Gastroesophageal sphincter (tissue), 4 donors: ENCODE measurements around the gene HLA-DMB. TPM values are rescaled to one million over a fixed set of nuclear protein-coding genes. Genes with fewer than 3 reads are reported as not detected.

ENCODE experiments used
- ATAC-seq: fragments of 150-250 bp; one replicate; pipeline ENCODE4 v1.9.1; 2016; ENCODE audit warnings: mild to moderate bottlenecking, moderate library complexity
- H3K27ac ChIP-seq, 4 donors: fragments of 200-600 bp; sonication (generic) in 3 of 4; 1 replicate in 3 of 4; 2 replicates in 1 of 4; pipeline ENCODE4 v1.5.1; 2016 to 2019
- H3K27me3 ChIP-seq: fragments of 200-600 bp; sonication (generic); one replicate; pipeline ENCODE4 v1.5.1; 2019
- H3K36me3 ChIP-seq, 2 donors: fragments of 200-600 bp; sonication (generic); one replicate each; pipeline ENCODE4 v1.5.1; 2019; ENCODE audit warnings: control low read depth in 1 of 2
- H3K4me1 ChIP-seq, 3 donors: fragments of 200-600 bp; sonication (generic); 1 replicate in 2 of 3; 2 replicates in 1 of 3; pipeline ENCODE4 v1.5.1; 2016 to 2019; ENCODE audit warnings: control low read depth in 2 of 3
- H3K4me3 ChIP-seq, 2 donors: fragments of 200-600 bp; sonication (generic); one replicate each; pipeline ENCODE4 v1.5.1; 2019; ENCODE audit warnings: mild to moderate bottlenecking in 1 of 2, moderate library complexity in 1 of 2
- H3K9me3 ChIP-seq, 3 donors: fragments of 200-600 bp; sonication (generic); one replicate each; pipeline ENCODE4 v1.5.1; 2017 to 2019; ENCODE audit warnings: control low read depth in 2 of 3
- EP300 ChIP-seq: sonication (generic); formaldehyde crosslinking; IDR thresholded peaks from one replicate; pipeline ENCODE4 v1.6.1; 2017; ENCODE audit warnings: antibody characterized with exemption, mild to moderate bottlenecking
- POLR2A ChIP-seq, 2 donors: fragments of 450-650 bp; IDR thresholded peaks; one replicate each; pipeline ENCODE4 v1.6.1; 2017; ENCODE audit warnings: antibody characterized with exemption in 2 of 2, mild to moderate bottlenecking in 2 of 2, moderate library complexity in 1 of 2
- POLR2AphosphoS5 ChIP-seq: sonication (generic); formaldehyde crosslinking; IDR thresholded peaks from one replicate; pipeline ENCODE4 v1.6.1; 2017; ENCODE audit warnings: antibody characterized with exemption
- WGBS, 2 donors: methylation state at CpG; one replicate each; pipeline ENCODE4 v1.1.5; 2018; ENCODE audit warnings: low coverage in 1 of 2; 5-methylcytosine and 5-hydroxymethylcytosine counted together
- total RNA-seq, 4 donors: library from RNA; depleted of rRNA; stranded (reverse); fragments of >200 nt; gene quantifications; one replicate each; pipeline ENCODE4 v1.1.0, GENCODE V29; 2016
- TF ChIP-seq, protein P1 (sequence below), 4 experiments: fragments of 200-600 bp in 2 of 4; fragments of 450-650 bp in 2 of 4; sonication (generic) in 1 of 4; IDR thresholded peaks; one replicate each; pipeline ENCODE4 v1.5.1; 2017 to 2019; ENCODE audit warnings: antibody characterized with exemption in 4 of 4, mild to moderate bottlenecking in 2 of 4, moderate library complexity in 2 of 4

HLA-DMB gene
- total RNA-seq, 4 donors from 2014 or later = 7.3 to 26.0 (median 11.6) TPM

DNA sequence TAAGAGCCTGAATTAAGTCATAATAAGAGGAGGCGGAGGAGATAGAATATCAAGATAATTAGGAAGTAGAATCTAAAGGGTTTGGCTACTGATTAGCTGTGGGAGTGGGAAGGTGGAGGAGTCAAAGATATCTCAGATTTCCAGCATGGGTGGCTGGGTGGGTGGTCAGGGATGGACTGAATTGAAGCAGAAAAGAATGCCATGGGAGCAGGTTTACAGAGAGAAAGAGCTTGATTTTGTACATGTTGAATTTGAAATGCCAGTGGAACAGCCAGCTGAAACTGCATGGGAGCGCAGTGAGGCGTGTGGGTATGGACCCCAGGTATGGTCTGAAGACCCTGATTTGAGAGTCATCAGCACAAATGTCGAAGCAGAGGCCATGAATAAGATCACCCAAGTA is 13.4 kb upstream of the HLA-DMB start:
- TF ChIP-seq POLR2AphosphoS5 = no peak
- no peak for TF ChIP-seq EP300
- TF ChIP-seq POLR2A (IDR thresholded peaks at IDR 0.05) = no peak
- H3K27ac ChIP-seq = no peak overlapping the region
- H3K4me3 ChIP-seq = no peak overlapping the region
- WGBS, 2 donors = 80 to 100% methylated on average over 3 to 4 of the region's 4 CpGs
- no peaks in the 10 kb centered on the region for H3K9me3 ChIP-seq
- ATAC-seq = no peak
- no peaks in the 10 kb centered on the region for H3K27me3 ChIP-seq
- H3K4me1 ChIP-seq = peaks cover 0 to 19% (median 0%) of the 10 kb centered on the region in 3 donors
- no peaks in the 10 kb centered on the region for H3K36me3 ChIP-seq

DNA sequence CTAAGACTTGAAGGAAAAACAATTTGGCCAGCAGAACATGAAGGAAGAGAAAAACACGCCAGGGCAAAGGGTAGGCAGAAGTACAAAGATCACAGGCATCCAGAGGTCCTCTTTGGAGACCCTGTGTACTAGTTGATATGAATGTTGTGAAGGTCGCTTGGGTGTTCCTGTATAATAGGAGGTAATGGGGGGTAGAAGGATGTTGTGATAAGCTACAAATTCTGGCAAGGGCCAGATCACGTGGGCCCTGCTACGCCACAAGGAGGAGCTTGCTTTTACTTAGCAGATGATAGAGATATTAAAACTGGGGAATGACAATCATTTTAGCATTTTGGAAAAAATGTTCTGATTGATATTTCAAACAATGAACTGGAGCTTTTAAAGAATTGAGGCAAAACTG is 12.9 kb upstream of the HLA-DMB start:
- no peak overlapping the region for H3K4me3 ChIP-seq
- 72 to 81% methylated on average over 3 to 4 of the region's 4 CpGs for whole genome bisulfite sequencing, 2 donors
- H3K27me3 ChIP-seq = no peaks in the 10 kb centered on the region
- TF ChIP-seq EP300 = no peak
- no peak for TF ChIP-seq POLR2A (IDR thresholded peaks at IDR 0.05)
- no peak for TF ChIP-seq POLR2AphosphoS5
- TF ChIP-seq, protein P1, sequence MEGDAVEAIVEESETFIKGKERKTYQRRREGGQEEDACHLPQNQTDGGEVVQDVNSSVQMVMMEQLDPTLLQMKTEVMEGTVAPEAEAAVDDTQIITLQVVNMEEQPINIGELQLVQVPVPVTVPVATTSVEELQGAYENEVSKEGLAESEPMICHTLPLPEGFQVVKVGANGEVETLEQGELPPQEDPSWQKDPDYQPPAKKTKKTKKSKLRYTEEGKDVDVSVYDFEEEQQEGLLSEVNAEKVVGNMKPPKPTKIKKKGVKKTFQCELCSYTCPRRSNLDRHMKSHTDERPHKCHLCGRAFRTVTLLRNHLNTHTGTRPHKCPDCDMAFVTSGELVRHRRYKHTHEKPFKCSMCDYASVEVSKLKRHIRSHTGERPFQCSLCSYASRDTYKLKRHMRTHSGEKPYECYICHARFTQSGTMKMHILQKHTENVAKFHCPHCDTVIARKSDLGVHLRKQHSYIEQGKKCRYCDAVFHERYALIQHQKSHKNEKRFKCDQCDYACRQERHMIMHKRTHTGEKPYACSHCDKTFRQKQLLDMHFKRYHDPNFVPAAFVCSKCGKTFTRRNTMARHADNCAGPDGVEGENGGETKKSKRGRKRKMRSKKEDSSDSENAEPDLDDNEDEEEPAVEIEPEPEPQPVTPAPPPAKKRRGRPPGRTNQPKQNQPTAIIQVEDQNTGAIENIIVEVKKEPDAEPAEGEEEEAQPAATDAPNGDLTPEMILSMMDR (IDR thresholded peaks at IDR 0.05) = no peak
- peak overlapping the region in 3 of 4 donors; percentile 76 to 94 (median 82) for H3K27ac ChIP-seq
- no peak for ATAC-seq
- no peaks in the 10 kb centered on the region for H3K9me3 ChIP-seq
- H3K36me3 ChIP-seq = no peaks in the 10 kb centered on the region
- H3K4me1 ChIP-seq = peaks cover 0 to 19% (median 0%) of the 10 kb centered on the region in 3 donors

DNA sequence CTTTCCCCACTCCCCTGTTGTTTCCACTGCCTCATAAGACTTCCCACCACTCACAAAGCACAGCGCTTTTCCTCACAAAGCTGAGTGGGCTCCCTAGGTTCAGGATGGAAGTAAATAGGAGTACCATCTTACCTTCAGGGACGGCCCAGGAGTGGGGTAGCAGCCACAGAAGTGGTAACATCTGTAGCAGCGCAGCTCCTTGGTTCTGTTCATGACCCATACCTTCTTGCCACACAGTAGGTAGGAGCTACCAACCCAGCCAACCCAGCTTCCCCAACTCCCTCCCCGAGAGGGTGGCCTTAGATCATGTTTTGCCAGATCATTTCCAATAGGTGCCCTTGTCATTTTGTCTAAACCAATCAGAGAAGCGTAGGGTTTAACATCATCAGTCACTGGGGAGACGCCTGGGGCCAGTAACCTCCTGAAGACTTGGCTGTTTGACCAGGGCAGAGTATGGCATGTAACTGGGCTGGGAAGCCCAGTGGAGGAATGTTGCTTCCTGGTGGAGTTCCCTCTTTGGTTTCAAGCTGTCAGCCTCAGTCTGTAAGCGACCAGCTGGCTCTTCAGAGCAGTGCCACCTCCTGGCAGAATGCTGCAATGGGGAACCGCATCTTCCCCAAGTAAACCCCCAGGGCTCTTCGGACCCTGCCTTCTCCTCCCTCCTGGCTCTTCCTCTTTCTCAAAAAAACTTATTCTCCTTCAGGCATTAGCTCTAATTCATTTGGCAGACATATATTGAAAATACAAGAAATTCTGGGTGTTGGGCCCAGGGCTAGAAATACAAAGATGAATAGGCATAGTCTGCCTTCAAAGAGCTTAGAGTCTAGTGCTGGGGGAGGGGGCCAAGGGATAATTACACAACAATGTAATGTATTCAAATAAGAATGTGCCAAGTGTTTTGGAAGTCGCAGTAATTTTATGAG is 12.2 kb upstream of the HLA-DMB start, which contains the start of gene HLA-DMA:
Gene HLA-DMA, minus strand, starts transcription at position 281 of the 923 bp plus-strand sequence. Its CDS starts 61 bp downstream, at position 220.
- WGBS, 2 donors = 36 to 50% methylated on average over 5 to 8 of the region's 10 CpGs
- H3K4me1 ChIP-seq = peaks cover 0 to 19% (median 0%) of the 10 kb centered on the region in 3 donors
- peak within 1 kb of the TSS; percentile 76 to 94 (median 82) for H3K27ac ChIP-seq
- no peaks in the 10 kb centered on the region for H3K9me3 ChIP-seq
- H3K27me3 ChIP-seq = no peaks in the 10 kb centered on the region
- peak; percentile 100 for ATAC-seq
- H3K36me3 ChIP-seq = no peaks in the 10 kb centered on the region
- TF ChIP-seq POLR2AphosphoS5 (peak; percentile 68), POLR2A (IDR thresholded peaks at IDR 0.05) (peak; percentile 28 to 52), EP300 (no peak)
- TF ChIP-seq, protein P1 (IDR thresholded peaks at IDR 0.05) = peak; percentile 52 to 90 (median 86)
- H3K4me3 ChIP-seq = peak within 1 kb of the TSS; percentile 23 to 37

DNA sequence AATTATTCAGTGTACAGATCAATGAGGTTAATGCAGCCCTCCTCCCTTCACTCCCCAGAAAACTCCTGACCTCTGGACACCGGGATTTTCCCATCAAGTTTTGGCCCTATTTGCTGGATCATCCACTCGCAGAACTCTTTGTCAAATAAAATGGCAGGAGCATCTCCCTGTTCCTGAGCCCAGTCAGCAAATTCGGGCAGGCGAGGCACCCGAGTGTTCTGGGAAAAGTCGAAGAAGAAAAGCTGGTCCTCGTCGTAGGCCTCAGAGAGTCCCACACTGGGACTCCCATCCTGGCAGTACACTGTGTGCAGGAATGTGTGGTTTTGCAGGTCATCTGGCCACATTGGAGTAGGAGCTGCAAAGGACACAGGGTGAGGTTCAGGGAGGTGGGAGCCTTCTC is 9.6 kb upstream of the HLA-DMB start:
- peaks cover 0 to 19% (median 0%) of the 10 kb centered on the region in 3 donors for H3K4me1 ChIP-seq
- no peak overlapping the region for H3K27ac ChIP-seq
- H3K4me3 ChIP-seq = no peak overlapping the region
- ATAC-seq = no peak
- peaks cover under 1% of the 10 kb centered on the region for H3K27me3 ChIP-seq
- no peak for TF ChIP-seq EP300
- TF ChIP-seq, protein P1 (IDR thresholded peaks at IDR 0.05) = no peak
- TF ChIP-seq POLR2A (IDR thresholded peaks at IDR 0.05) = no peak
- no peak for TF ChIP-seq POLR2AphosphoS5
- WGBS, 2 donors = 67 to 82% methylated on average over 3 to 4 of the region's 8 CpGs
- H3K9me3 ChIP-seq = peaks cover 0 to 8% (median 0%) of the 10 kb centered on the region in 3 donors
- no peaks in the 10 kb centered on the region for H3K36me3 ChIP-seq

DNA sequence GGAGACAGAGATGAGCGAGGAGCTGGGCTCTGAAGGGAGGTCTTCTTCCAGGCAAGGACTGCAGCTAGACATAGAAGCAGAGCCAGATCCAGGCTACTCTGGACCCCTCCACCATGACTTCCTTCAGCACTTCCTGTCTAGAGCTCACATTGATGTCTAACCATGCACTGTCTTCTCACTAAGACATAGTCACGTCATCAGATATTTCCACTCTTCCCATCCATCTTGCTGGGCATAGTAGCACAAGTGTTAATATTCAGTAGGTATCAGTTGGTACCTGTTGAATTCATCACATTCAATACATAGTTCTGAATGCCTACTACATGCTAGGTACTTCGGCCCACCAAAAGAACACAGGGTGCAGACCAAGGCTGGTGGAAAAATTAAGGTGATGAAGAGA is 9.2 kb upstream of the HLA-DMB start:
- 75 to 94% methylated on average over 3 of the region's 3 CpGs for WGBS, 2 donors
- ATAC-seq = no peak

More for the DNA sequence above, 9.2 kb upstream of the HLA-DMB start:
- Histone ChIP-seq H3K36me3 (no peaks in the 10 kb centered on the region), H3K27me3 (peaks cover 4% of the 10 kb centered on the region), H3K9me3 (peaks cover 0 to 8% (median 0%) of the 10 kb centered on the region in 3 donors), H3K27ac (no peak overlapping the region), H3K4me3 (no peak overlapping the region), H3K4me1 (peaks cover 0 to 19% (median 0%) of the 10 kb centered on the region in 3 donors)
- TF ChIP-seq EP300 (no peak), POLR2A (IDR thresholded peaks at IDR 0.05) (no peak), POLR2AphosphoS5 (no peak)
- TF ChIP-seq, protein P1 (IDR thresholded peaks at IDR 0.05) = no peak
